ENCODE measurements around the gene FRAT1.

- TF ChIP-seq CTCF (IDR thresholded peaks at IDR 0.05): no peak
- TF ChIP-seq POLR2A (IDR thresholded peaks at IDR 0.05): no peak
- no peak for TF ChIP-seq EP300 (IDR thresholded peaks at IDR 0.05)
Measured at GRCh38 chr10:97329766-97330165, 10.7 kb downstream of the FRAT1 start.

Measured in ovary (tissue), 3 donors.